Activated CD8-positive, alpha-beta memory T cell treated with anti-CD3 and anti-CD28 coated beads, Interleukin-2, amount 50 U/mL, for 4 hours (primary cell): ENCODE results near the gene YARS1.

Experiments
- DNase-seq: peaks from one replicate; pipeline ENCODE4 v3.0.0-alpha.2; 2020

YARS1 gene

GRCh38 chr1:32741413-32742198 lies 75.6 kb downstream of the YARS1 start:
- no peak for DNase-seq

- no peak for DNase-seq
These were observed 76.1 kb downstream of the YARS1 start for GRCh38 chr1:32741059-32741412.

- DNase-seq, result no peak
These were observed 80.1 kb downstream of the YARS1 start for GRCh38 chr1:32736812-32737791.

- no peak for DNase-seq
These were observed 83.4 kb downstream of the YARS1 start for GRCh38 chr1:32733582-32734321.

GRCh38 chr1:32729254-32730046 lies 87.7 kb downstream of the YARS1 start:
- DNase-seq, result no peak

GRCh38 chr1:32728413-32729077 lies 88.6 kb downstream of the YARS1 start:
- no peak for DNase-seq

GRCh38 chr1:32727876-32728275 lies 89.3 kb downstream of the YARS1 start:
- no peak for DNase-seq

- no peak for DNase-seq
These were observed 91.6 kb downstream of the YARS1 start for GRCh38 chr1:32725615-32725982.
